IMR-90 (cell line): ENCODE data around the gene TMUB1. TPM values are rescaled to one million over a fixed set of nuclear protein-coding genes. Genes with fewer than 3 reads are reported as not detected.

Experiments used
- ATAC-seq: fragments of 200-7000 bp; cut with Tn5 transposase; 2 replicates; pipeline ENCODE4 v1.9.1; 2020; ENCODE audit warnings: low read depth, mild to moderate bottlenecking, moderate library complexity
- BruUV-seq: library from RNA; stranded (reverse); fragments of 400-500 nt; replicated peaks from 2 replicates; lab custom pipeline; 2021; lab: Mats Ljungman, UMichigan
- CTCF ChIA-PET: fragments of 300-600 bp; formaldehyde crosslinking; extraction: SDS; loops from one replicate; lab custom pipeline; 2021; ENCODE audit warnings: antibody characterized with exemption; lab: Yijun Ruan, JAX
- POLR2A ChIA-PET: fragments of 300-600 bp; sonication (Branson Sonifier 250); formaldehyde crosslinking; loops from one replicate; lab custom pipeline; 2022; ENCODE audit warnings: antibody characterized with exemption; ENCODE audit not compliant: unreplicated experiment; lab: Charles Lee
- DNase-seq: peaks from one replicate; pipeline ENCODE4 v3.0.0; 2013
- H2AFZ ChIP-seq: replicated peaks from 2 replicates; pipeline ENCODE3; 2013; ENCODE audit warnings: low read length, mild to moderate bottlenecking; ENCODE audit not compliant: poor library complexity
- H2AK5ac ChIP-seq: 2 replicates; pipeline ENCODE4 v1.6.1; 2013; ENCODE audit warnings: low read depth, low read length, inconsistent platforms
- H2AK9ac ChIP-seq: replicated peaks from 2 replicates; pipeline ENCODE3; 2013; ENCODE audit warnings: mild to moderate bottlenecking, low read depth, low read length, moderate library complexity; ENCODE audit not compliant: poor library complexity
- H2BK120ac ChIP-seq: 2 replicates; pipeline ENCODE4 v1.6.1; 2013; ENCODE audit warnings: low read depth, low read length, inconsistent platforms
- H2BK15ac ChIP-seq: 3 replicates; pipeline ENCODE4 v1.6.1; 2013; ENCODE audit warnings: low read depth, low read length, inconsistent platforms
- H2BK20ac ChIP-seq: 2 replicates; pipeline ENCODE4 v1.6.1; 2013; ENCODE audit warnings: low read depth, mild to moderate bottlenecking, inconsistent platforms, low read length, moderate library complexity
- H2BK5ac ChIP-seq: 2 replicates; pipeline ENCODE4 v1.6.1; 2013; ENCODE audit warnings: mild to moderate bottlenecking, low read depth, low read length, inconsistent platforms; ENCODE audit not compliant: poor library complexity, severe bottlenecking
- H3K14ac ChIP-seq: replicated peaks from 2 replicates; pipeline ENCODE4 v1.6.1; 2013; ENCODE audit warnings: low read depth, low read length, inconsistent platforms
- H3K18ac ChIP-seq: 2 replicates; pipeline ENCODE4 v1.6.1; 2013; ENCODE audit warnings: low read depth, low read length, control low read depth
- H3K23ac ChIP-seq: 2 replicates; pipeline ENCODE4 v1.6.1; 2013; ENCODE audit warnings: low read depth, low read length, inconsistent platforms
- H3K27ac ChIP-seq: 2 replicates; pipeline ENCODE4 v1.5.1; 2013; ENCODE audit warnings: mild to moderate bottlenecking, control low read depth, low read length; ENCODE audit not compliant: insufficient read depth
- H3K27me3 ChIP-seq: 2 replicates; pipeline ENCODE4 v1.6.1; 2013; ENCODE audit warnings: low read length; ENCODE audit not compliant: control insufficient read depth, insufficient read depth
- H3K36me3 ChIP-seq: 2 replicates; pipeline ENCODE4 v1.6.1; 2013; ENCODE audit warnings: low read length, mixed read lengths; ENCODE audit not compliant: control insufficient read depth, insufficient read depth
- H3K4ac ChIP-seq: 2 replicates; pipeline ENCODE4 v1.6.1; 2013; ENCODE audit warnings: low read depth, low read length, inconsistent platforms
- H3K4me1 ChIP-seq: 2 replicates; pipeline ENCODE4 v1.6.1; 2013; ENCODE audit warnings: low read length, mixed read lengths; ENCODE audit not compliant: control insufficient read depth, insufficient read depth
- H3K4me2 ChIP-seq: 2 replicates; pipeline ENCODE4 v1.6.1; 2013; ENCODE audit warnings: low read depth, mild to moderate bottlenecking, control low read depth, low read length, moderate library complexity
- H3K4me3 ChIP-seq: 2 replicates; pipeline ENCODE4 v1.5.1; 2013; ENCODE audit warnings: low read depth, mild to moderate bottlenecking, control low read depth, low read length, moderate library complexity; ENCODE audit not compliant: insufficient read depth
- H3K56ac ChIP-seq: 2 replicates; pipeline ENCODE4 v1.6.1; 2013; ENCODE audit warnings: low read length, inconsistent platforms; ENCODE audit not compliant: insufficient read depth; ENCODE audit errors: extremely low read depth
- H3K79me1 ChIP-seq, 2 experiments: 2 replicates each; pipeline ENCODE4 v1.6.1; 2013; ENCODE audit warnings: low read length in 2 of 2, inconsistent platforms in 1 of 2, low read depth in 1 of 2
- H3K9ac ChIP-seq: 2 replicates; pipeline ENCODE4 v1.6.1; 2013; ENCODE audit warnings: low read depth, low read length, control low read depth
- H3K9me1 ChIP-seq: 2 replicates; pipeline ENCODE4 v1.6.1; 2013; ENCODE audit warnings: low read length, inconsistent platforms; ENCODE audit not compliant: insufficient read depth
- H3K9me3 ChIP-seq: 2 replicates; pipeline ENCODE4 v1.6.1; 2013; ENCODE audit warnings: low read length; ENCODE audit not compliant: control insufficient read depth, insufficient read depth
- H4K20me1 ChIP-seq: 2 replicates; pipeline ENCODE4 v1.6.1; 2013; ENCODE audit warnings: low read length, inconsistent platforms; ENCODE audit not compliant: insufficient read depth
- H4K5ac ChIP-seq: 2 replicates; pipeline ENCODE4 v1.6.1; 2013; ENCODE audit warnings: mild to moderate bottlenecking, low read depth, low read length, control low read depth
- H4K8ac ChIP-seq, 2 experiments: 2 replicates each; pipeline ENCODE4 v1.6.1; 2013; ENCODE audit warnings: low read depth in 2 of 2, low read length in 2 of 2, control low read depth in 1 of 2, inconsistent platforms in 1 of 2
- H4K91ac ChIP-seq: 2 replicates; pipeline ENCODE4 v1.6.1; 2013; ENCODE audit warnings: low read depth, low read length, inconsistent platforms; ENCODE audit not compliant: insufficient read depth
- CHD1 ChIP-seq: IDR thresholded peaks from 2 replicates; pipeline ENCODE4 v1.6.1; 2012; ENCODE audit warnings: low read depth, low read length, improper control_type of control experiment
- CTCF ChIP-seq: conservative IDR thresholded peaks from 2 replicates; pipeline ENCODE4 v1.5.1; 2012; ENCODE audit warnings: mild to moderate bottlenecking, low read depth, low read length, improper control_type of control experiment
- ELK1 ChIP-seq: fragments of 150-350 bp; IDR thresholded peaks from 2 replicates; pipeline ENCODE4 v1.6.1; 2016; ENCODE audit warnings: low read depth, mild to moderate bottlenecking, low read length, moderate library complexity, borderline replicate concordance
- MAFK ChIP-seq: IDR thresholded peaks from 2 replicates; pipeline ENCODE4 v1.6.1; 2012; ENCODE audit warnings: low read depth, low read length, improper control_type of control experiment
- MAZ ChIP-seq: IDR thresholded peaks from 2 replicates; pipeline ENCODE4 v1.6.1; 2012; ENCODE audit warnings: low read depth, mild to moderate bottlenecking, low read length, improper control_type of control experiment, moderate library complexity, borderline replicate concordance
- MXI1 ChIP-seq: IDR thresholded peaks from 2 replicates; pipeline ENCODE4 v1.6.1; 2012; ENCODE audit warnings: low read depth, mild to moderate bottlenecking, low read length, moderate library complexity, borderline replicate concordance
- NFE2L2 ChIP-seq: fragments of 150-350 bp; IDR thresholded peaks from 2 replicates; pipeline ENCODE4 v1.6.1; 2016; ENCODE audit warnings: low read depth, mild to moderate bottlenecking, low read length
- POLR2A ChIP-seq: IDR thresholded peaks from 2 replicates; pipeline ENCODE4 v1.6.1; 2012; ENCODE audit warnings: mild to moderate bottlenecking, low read depth, low read length
- RAD21 ChIP-seq: IDR thresholded peaks from 2 replicates; pipeline ENCODE4 v1.6.1; 2012; ENCODE audit warnings: low read length, improper control_type of control experiment
- RCOR1 ChIP-seq: IDR thresholded peaks from 2 replicates; pipeline ENCODE4 v1.6.1; 2012; ENCODE audit warnings: mild to moderate bottlenecking, low read length, improper control_type of control experiment; ENCODE audit not compliant: insufficient replicate concordance
- RFX5 ChIP-seq: IDR thresholded peaks from 2 replicates; pipeline ENCODE4 v1.8.0; 2012; ENCODE audit warnings: low read depth, mild to moderate bottlenecking, low read length, moderate library complexity
- SMC3 ChIP-seq: fragments of 150-350 bp; IDR thresholded peaks from 2 replicates; pipeline ENCODE4 v1.6.1; 2016; ENCODE audit warnings: low read depth, mild to moderate bottlenecking, antibody characterized with exemption, low read length, moderate library complexity
- USF2 ChIP-seq: fragments of 150-350 bp; IDR thresholded peaks from 2 replicates; pipeline ENCODE4 v1.6.1; 2017; ENCODE audit warnings: mild to moderate bottlenecking, antibody characterized with exemption, low read length, low read depth
- WGBS, 2 experiments: methylation state at CpG; one replicate each; pipeline versions ENCODE4 v1.1.5 to v1.1.7; 2013; ENCODE audit warnings: missing lambda C conversion rate in 2 of 2; ENCODE audit not compliant: insufficient read length in 1 of 2; ENCODE audit errors: extremely low coverage in 2 of 2; 5-methylcytosine and 5-hydroxymethylcytosine counted together
- dilution Hi-C: fragments of 300-500 bp; cut with HindIII; formaldehyde crosslinking; loops from one replicate; pipeline ENCODE4 v1.14.3; 2018; ENCODE audit warnings: low sequenced_read_pairs; ENCODE audit not compliant: unreplicated experiment
- in situ Hi-C: fragments of 300-500 bp; cut with MboI; formaldehyde crosslinking; loops from 3 replicates; pipeline ENCODE4 v1.14.3; 2019; ENCODE audit warnings: low sequenced_read_pairs, inconsistent platforms, mixed read lengths
- intact Hi-C: fragments of 100-400 bp; cut with micrococcal nuclease; formaldehyde crosslinking; loops from 2 replicates; pipeline ENCODE4 v1.10.0; 2022
- polyA plus RNA-seq, 3 experiments: library from polyadenylated mRNA; depleted of rRNA; stranded (reverse); fragments of >200 nt; gene quantifications; 2 replicates each; pipeline ENCODE4 v1.2.3, GENCODE V29; 2012; ENCODE audit warnings: low replicate concordance in 1 of 3
- total RNA-seq: library from RNA; depleted of rRNA; stranded (reverse); fragments of >200 nt; gene quantifications from 2 replicates; pipeline ENCODE4 v1.2.3, GENCODE V29; 2012

The TMUB1 gene
- total and polyA plus RNA-seq, 2 of the 4 experiments (the other 2 are of a cell fraction) = 6.8 to 29.8 TPM

- no peak for ATAC-seq
These were observed 13.3 kb downstream of the TMUB1 start for GRCh38 chr7:151069841-151070573.

More at GRCh38 chr7:151069841-151070573, 13.3 kb downstream of the TMUB1 start:
- no peak overlapping the region for H3K23ac ChIP-seq
- H3K9me3 ChIP-seq = no peaks in the 10 kb centered on the region
- in situ Hi-C loops (no loop called here), intact Hi-C loops (no loop called here), dilution Hi-C loops (no loop called here)
- H3K18ac ChIP-seq = no peak overlapping the region
- peaks cover 86% of the 10 kb centered on the region for H3K36me3 ChIP-seq
- TF ChIP-seq CTCF (no peak), RFX5 (no peak), RAD21 (no peak), NFE2L2 (no peak), POLR2A (no peak), MAZ (no peak), MAFK (no peak), RCOR1 (no peak), MXI1 (no peak), CHD1 (no peak), USF2 (no peak), ELK1 (no peak), SMC3 (no peak)
- H3K9me1 ChIP-seq = 0 out of 2 replicates have a peak, but pooled peaks cover 4% of the 10 kb centered on the region
- H4K91ac ChIP-seq = no peak overlapping the region
- peak overlapping the region; percentile 28 for H2AK9ac ChIP-seq
- H4K5ac ChIP-seq = no peak overlapping the region
- no peak overlapping the region for H3K9ac ChIP-seq
- H3K56ac ChIP-seq = no peak overlapping the region
- WGBS, 2 experiments = 81% methylated on average over 4 of the region's 17 CpGs; no CpG with 5 or more reads in 1 of the 2 experiments
- peaks cover 9 to 31% of the 10 kb centered on the region in 2 experiments for H3K79me1 ChIP-seq
- no peak overlapping the region for H3K27ac ChIP-seq
- H2BK5ac ChIP-seq = no peak overlapping the region
- no peaks in the 10 kb centered on the region for H3K27me3 ChIP-seq
- peaks cover 9% of the 10 kb centered on the region for H4K20me1 ChIP-seq
- BruUV-seq = no TSS peak
- no peak overlapping the region for H4K8ac ChIP-seq
- peaks cover 6% of the 10 kb centered on the region; the same call in 1 of the 2 replicates for H3K4me1 ChIP-seq
- H2AFZ ChIP-seq = no peak overlapping the region
- H2BK15ac ChIP-seq = no peak overlapping the region
- no peak overlapping the region for H2AK5ac ChIP-seq
- no peak overlapping the region for H2BK20ac ChIP-seq
- no peak overlapping the region for H3K14ac ChIP-seq
- H3K4me2 ChIP-seq = no peak overlapping the region
- H3K4ac ChIP-seq = no peak overlapping the region
- no peak overlapping the region for H3K4me3 ChIP-seq
- ChIA-PET CTCF (no interaction called here), POLR2A (no interaction called here)
- H2BK120ac ChIP-seq = no peak overlapping the region
- no peak for DNase-seq
